NB4 (cell line): ENCODE measurements around the gene FUT8.

Experiments used
- CTCF ChIP-seq: IDR thresholded peaks from one replicate; pipeline ENCODE4 v1.5.1; 2012; ENCODE audit warnings: low read depth, low read length
- MAX ChIP-seq: IDR thresholded peaks from 2 replicates; pipeline ENCODE4 v1.6.1; 2011; ENCODE audit warnings: low read depth, low read length
- MYC ChIP-seq: IDR thresholded peaks from 2 replicates; pipeline ENCODE4 v1.6.1; 2011; ENCODE audit warnings: low read depth, low read length
- POLR2A ChIP-seq: IDR thresholded peaks from 2 replicates; pipeline ENCODE4 v1.6.1; 2011; ENCODE audit warnings: mild to moderate bottlenecking; ENCODE audit not compliant: insufficient read length; ENCODE audit errors: extremely low read depth

- TF ChIP-seq CTCF = no peak
- no peak for TF ChIP-seq POLR2A
- no peak for TF ChIP-seq MYC
- no peak for TF ChIP-seq MAX
Measured at GRCh38 chr14:65373671-65374039, 38.9 kb upstream of the FUT8 start.
